8988T (cell line): ENCODE measurements around the gene SPAG9.

ENCODE experiments used
- DNase-seq: peaks from one replicate; pipeline ENCODE4 v3.0.0; 2011

Gene SPAG9

GRCh38 chr17:50977487-50978159 is 143.0 kb downstream of the SPAG9 start:
- DNase-seq = no peak

GRCh38 chr17:50976951-50977472 is 143.7 kb downstream of the SPAG9 start:
- DNase-seq = no peak

DNA sequence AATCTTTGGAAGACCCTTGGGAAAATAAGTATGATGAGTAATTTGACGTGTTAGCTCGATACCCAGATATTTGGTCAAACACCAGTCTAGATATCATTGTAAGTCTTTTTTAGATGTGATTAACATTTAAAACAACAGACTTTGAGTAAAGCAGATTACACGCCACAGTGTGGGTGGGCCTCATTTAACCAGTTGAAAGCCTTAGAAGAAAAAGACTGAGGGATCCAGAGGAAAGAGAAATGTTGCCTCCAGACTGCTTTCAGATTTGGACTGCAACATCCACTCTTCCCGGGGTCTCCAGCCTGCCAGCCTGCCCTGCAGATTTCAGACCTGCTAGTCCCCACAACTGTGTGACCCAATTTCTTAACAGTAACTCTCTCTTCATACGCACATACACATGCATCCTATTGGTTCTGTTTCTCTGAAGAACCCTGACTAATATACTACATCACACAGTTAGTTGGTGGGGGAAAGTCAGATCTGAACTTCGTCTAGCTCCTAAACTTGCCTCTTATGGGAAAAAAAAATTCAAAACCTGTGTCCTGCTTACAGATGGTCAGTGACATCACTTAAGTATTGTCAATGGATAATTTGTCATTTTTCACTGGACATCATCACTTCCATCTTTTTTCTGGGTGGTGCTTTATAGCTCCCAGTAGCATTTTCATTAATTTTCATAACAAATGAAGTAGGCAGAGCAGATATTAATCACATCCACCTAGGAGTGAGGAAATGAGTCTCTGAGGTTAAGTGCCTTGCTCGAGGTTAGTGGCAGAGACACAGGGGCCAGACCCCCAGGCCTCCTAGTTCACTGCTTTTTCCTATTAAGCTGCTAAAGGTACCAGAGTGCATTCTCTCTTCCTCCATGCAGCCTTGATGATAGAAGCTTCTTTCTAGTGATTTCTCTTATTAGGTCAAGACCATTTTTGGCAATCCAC is 146.8 kb downstream of the SPAG9 start:
- no peak for DNase-seq

- DNase-seq = no peak
Measured at GRCh38 chr17:50972577-50972976, 148.1 kb downstream of the SPAG9 start.

DNA sequence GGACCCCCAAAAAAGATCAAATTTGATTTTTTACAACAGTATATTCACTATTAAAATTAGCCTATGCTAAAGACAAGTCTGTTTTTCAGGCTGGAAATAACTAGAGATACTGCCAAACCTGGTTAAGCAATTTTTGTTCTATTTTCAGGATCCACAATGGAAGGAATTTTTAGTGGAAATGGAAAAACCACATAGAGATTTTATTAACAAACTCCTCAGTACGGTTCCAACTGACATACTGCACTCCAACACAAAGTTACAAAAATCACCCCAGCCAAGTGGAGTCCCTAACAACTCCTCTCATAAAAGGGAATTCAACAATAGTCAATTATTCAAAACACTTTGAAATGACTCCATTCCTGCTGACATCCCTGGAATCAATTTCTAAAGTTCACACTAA is 152.9 kb downstream of the SPAG9 start:
- DNase-seq = no peak

DNA sequence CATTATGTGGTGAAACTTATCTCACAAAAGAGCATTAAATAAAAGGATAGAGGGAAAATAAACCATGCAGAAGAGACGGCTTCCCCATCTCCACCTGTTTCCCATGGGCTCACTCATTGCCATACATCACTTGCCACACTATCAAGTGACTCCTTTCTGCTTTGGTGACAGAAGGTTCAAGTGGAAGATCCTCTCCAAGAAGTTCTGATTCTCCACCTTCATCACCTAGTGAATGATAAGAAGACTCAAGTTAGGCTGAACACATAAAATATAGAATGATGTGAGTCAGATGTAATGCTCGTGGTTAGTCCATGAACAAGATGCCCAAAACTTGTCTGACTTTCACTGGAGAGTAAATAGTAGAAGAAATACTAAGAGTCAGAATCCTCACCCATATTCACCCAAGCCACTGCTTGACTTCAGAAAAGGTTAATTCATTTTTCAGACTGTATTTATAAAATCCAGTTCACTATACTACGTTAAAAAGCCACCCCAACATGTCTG is 154.5 kb downstream of the SPAG9 start:
- DNase-seq = no peak

DNA sequence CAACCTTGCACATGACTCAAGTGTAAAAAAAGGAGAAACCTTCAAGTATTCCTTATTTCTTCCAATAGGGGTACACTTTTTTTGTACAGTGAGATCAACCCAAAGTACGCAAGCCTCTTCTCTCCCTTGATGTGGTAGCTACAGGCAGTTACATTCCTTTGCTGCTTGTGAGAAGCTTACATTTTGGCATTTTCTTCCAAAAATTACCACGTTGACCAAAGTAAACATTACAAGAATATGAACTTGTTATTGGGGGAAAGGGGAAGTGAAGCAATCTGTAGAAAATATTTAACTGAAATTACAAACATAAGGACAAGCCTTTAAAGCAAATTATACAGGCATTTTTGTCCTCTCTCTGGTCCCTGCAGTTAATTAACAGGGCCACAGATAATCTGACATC is 157.5 kb downstream of the SPAG9 start:
- no peak for DNase-seq

- no peak for DNase-seq
Measured at GRCh38 chr17:50961282-50962220, 159.1 kb downstream of the SPAG9 start.

DNA sequence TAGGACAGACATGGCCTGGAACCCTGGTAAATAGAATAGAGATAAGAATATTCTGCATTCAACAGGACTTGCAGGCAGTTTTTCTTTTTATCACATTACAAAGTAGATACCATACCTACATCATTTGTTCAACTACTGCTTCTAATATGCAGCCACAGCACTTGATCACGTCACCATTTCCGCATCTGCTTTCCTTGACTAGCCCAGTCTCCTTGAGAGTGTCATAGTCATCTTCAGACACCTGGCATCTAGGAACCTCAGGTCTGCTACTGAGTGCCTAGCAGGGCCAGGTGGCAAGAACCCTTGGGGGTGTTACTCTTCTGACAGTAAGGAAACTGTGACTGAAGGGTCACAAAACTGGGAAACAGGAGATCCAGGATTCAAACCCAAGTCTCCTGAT is 161.3 kb downstream of the SPAG9 start:
- no peak for DNase-seq

DNA sequence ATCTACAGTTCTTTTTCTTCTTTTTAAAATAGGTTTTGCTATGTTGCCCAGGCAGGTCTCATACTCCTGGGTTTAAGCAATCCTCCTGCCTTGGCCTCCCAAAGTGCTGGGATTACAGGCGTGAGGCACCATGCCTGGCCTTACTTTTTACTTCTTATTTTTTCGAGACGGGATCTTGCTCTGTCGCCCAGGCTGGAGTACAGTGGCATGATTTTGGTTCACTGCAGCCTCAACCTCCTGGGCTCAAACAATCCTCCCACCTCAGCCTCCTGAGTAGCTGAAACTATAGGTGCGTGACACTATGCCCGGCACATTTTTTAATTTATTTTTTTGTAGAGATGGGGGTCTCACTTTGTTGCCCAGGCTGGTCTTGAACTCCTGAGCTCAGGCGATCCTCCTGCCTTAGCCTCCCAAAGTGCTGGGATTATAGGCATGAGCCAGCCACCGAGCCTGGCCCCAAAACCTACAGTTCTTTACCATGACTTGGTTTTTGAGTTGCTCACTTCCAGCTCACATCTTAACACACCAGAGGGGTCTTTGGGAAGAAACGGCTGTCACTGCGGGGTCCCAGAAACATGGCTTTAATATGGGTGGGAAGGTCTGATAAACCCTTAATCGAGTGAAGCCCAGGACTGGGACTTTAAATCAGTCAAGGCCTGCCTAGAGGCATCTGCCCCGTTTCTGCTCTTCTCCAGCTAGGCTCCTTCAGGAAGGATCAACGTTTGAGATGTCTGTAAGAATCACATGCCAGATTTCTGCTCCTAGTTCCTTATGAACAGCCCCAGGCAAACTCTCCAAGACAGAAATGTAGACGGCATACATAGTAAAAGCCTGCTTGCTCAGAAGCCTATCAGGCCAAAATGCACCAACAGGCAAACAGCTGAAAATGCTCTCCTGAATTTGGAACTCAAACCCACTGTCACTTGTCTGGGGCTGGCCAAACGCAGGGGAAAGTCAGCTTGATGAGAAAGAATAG is 162.8 kb downstream of the SPAG9 start:
- DNase-seq = no peak

- no peak for DNase-seq
Measured at GRCh38 chr17:50956750-50957523, 163.7 kb downstream of the SPAG9 start.

GRCh38 chr17:50956409-50956749 is 164.3 kb downstream of the SPAG9 start:
- DNase-seq = no peak

GRCh38 chr17:50955667-50956120 is 165.0 kb downstream of the SPAG9 start:
- DNase-seq = no peak

GRCh38 chr17:50955160-50955559 is 165.5 kb downstream of the SPAG9 start:
- DNase-seq = no peak

DNA sequence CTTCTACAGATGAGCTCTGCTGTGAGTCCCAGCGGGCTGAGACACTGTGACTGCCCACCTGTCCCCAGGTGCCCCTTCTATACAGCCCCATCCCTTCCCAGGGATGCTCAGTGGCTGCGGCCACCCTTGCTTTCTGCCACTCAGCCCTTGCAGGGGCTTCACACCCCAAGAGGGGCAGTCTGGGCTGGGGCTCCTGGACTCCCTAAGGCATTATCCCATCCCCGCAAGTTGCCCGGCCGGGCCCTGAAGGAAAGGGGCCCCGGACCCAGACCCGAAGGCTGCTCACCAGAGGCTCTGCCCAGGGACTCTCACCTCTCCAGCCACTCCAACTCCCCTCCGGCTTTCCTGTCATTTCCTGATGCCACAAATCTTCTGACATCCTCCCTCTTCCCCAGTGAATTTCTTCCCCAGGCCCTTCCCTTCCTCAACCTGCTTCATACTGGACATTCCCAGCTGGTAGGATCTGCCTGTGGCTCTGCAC is 166.0 kb downstream of the SPAG9 start:
- no peak for DNase-seq

GRCh38 chr17:50953831-50954601 is 166.7 kb downstream of the SPAG9 start:
- DNase-seq = no peak

- DNase-seq = no peak
Measured at GRCh38 chr17:50953518-50953830, 167.2 kb downstream of the SPAG9 start.

DNA sequence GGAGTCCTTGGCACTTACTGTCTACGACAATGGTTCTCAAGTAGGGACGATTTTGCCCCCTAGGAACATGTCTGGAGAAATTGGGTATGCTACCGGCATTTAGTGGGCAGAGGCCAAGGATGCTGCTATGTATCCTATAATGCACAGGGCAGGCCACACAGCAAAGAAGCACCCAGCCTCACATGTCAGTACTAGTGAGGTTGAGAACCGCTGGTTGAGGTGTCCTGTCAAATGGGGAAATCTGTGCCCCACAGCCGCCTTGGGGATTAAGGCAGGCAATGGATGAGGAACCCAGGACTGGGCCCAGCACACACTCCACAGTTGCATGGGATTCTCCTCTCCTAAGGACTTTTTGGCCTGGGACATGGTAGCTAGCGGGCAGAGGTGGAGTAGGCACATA is 167.8 kb downstream of the SPAG9 start:
- no peak for DNase-seq

DNA sequence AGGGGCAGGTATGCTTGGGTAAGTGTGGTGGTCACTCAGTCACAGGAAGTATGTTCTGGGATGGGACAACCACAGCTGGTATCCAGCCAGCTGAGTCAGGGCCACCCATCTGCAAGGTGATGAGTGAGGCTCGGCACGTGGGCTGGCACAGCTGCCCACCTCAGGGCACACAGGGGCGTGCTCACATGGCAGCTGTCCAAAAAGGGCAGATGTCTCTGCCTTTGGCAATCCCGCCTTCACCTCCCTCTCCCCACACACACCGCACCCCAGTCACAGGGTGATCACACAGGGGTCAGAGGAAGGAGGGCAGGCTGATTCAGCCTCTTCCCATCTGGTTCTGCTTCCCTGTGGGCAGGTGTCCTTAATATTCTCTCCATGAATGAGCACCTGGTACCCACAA is 168.7 kb downstream of the SPAG9 start:
- DNase-seq = no peak
